HG03045 (cell line): Measurements from ENCODE around the gene DDX1.

Experiments used
- ATAC-seq: cut with Tn5 transposase; IDR thresholded peaks from one replicate; pipeline ENCODE4 v1.9.1; 2021; ENCODE audit warnings: mild to moderate bottlenecking, moderate library complexity; ENCODE audit not compliant: unreplicated experiment

Gene DDX1

GRCh38 chr2:15658911-15659310, 67.2 kb downstream of the DDX1 start:
- no peak for ATAC-seq

GRCh38 chr2:15660491-15661294, 69.0 kb downstream of the DDX1 start:
- no peak for ATAC-seq

GRCh38 chr2:15661295-15661569, 69.6 kb downstream of the DDX1 start:
- ATAC-seq: no peak

GRCh38 chr2:15662026-15662425, 70.4 kb downstream of the DDX1 start:
- ATAC-seq: no peak

GRCh38 chr2:15662579-15662978, 70.9 kb downstream of the DDX1 start:
- no peak for ATAC-seq

GRCh38 chr2:15663802-15664201, 72.1 kb downstream of the DDX1 start:
- ATAC-seq: no peak

GRCh38 chr2:15664273-15665066, 72.8 kb downstream of the DDX1 start:
- ATAC-seq: no peak

- ATAC-seq: no peak
Measured at GRCh38 chr2:15665067-15665942, 73.6 kb downstream of the DDX1 start.

- ATAC-seq: no peak
Measured at GRCh38 chr2:15665943-15666460, 74.3 kb downstream of the DDX1 start.

GRCh38 chr2:15666861-15667808, 75.5 kb downstream of the DDX1 start:
- no peak for ATAC-seq

- ATAC-seq: no peak
Measured at GRCh38 chr2:15667809-15668556, 76.3 kb downstream of the DDX1 start.

- ATAC-seq: no peak
Measured at GRCh38 chr2:15668611-15669305, 77.1 kb downstream of the DDX1 start.

- no peak for ATAC-seq
Measured at GRCh38 chr2:15669375-15669910, 77.8 kb downstream of the DDX1 start.

- ATAC-seq: no peak
Measured at GRCh38 chr2:15670469-15670868, 78.8 kb downstream of the DDX1 start.

GRCh38 chr2:15670981-15671380, 79.3 kb downstream of the DDX1 start:
- no peak for ATAC-seq

- no peak for ATAC-seq
Measured at GRCh38 chr2:15671409-15671808, 79.7 kb downstream of the DDX1 start.

GRCh38 chr2:15671842-15672815, 80.5 kb downstream of the DDX1 start:
- no peak for ATAC-seq
